Measurements from ENCODE around the gene WDR73. TPM values are rescaled to one million over a fixed set of nuclear protein-coding genes. Genes with fewer than 3 reads are reported as not detected.

Gene WDR73
- polyA plus RNA-seq, 1 of the 3 experiments (the other 2 are of a cell fraction): 32.9 TPM

DNA sequence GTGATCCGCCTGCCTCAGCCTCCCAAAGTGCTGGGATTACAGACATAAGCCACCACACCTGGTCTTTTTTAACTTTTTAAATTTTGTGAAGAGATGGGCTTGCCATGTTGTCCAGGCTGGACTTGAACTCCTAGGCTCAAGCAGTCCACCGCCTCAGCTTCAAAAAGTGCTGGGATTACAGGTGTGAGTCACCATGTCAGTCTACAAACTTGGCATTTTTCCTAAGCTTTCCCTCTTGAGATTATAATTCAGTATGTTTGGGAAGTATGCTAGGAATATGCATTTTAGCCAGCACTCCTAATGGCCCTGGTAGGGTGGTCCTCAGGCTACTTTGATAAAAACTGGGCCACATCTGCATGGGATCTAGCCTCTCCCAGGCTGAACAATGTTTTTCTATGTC lies 4.4 kb downstream of the WDR73 start (continued):
- TF ChIP-seq RCOR1 (IDR thresholded peaks at IDR 0.05; ENCODE audit: low read length) (no peak), YY1 (IDR thresholded peaks at IDR 0.05; ENCODE audit: low read depth) (no peak)

DNA sequence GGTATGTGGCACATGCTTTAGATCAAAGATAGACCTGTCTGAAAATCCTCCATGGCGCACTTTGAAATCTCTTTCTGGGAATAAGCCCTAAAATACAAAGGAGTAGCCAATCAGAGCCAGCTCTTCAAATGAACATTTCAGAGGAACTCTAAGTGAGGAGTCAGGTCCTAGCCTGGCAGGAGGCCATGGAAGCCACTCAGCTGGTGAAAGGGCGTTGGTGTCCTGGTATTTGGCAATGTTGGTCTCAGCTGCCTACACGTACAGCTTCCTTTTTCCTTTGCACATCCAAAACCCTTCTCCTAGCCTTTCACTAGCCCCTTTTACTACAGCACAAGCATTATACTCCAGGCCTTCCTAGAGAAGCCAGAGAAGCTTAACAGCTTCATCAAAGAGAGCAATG lies 5.5 kb downstream of the WDR73 start:
- Histone ChIP-seq H3F3A (replicated peaks; ENCODE audit: insufficient read depth) (peaks cover 3% of the 10 kb centered on the region), H3K4me2 (no peak overlapping the region), H3K79me2 (ENCODE audit: insufficient read depth) (peaks cover 30% of the 10 kb centered on the region), H3K27ac (ENCODE audit: low read depth in 2 of 2, low read length in 1 of 2) (no peak overlapping the region), H2AFZ (ENCODE audit: low read depth) (no peak overlapping the region), H4K20me1 (ENCODE audit: insufficient read depth) (no peaks in the 10 kb centered on the region), H3K9ac (no peak overlapping the region), H3K4me1 (ENCODE audit: control insufficient read depth in 1 of 2, insufficient read depth in 2 of 2, low read depth in 1 of 2, low read length in 1 of 2) (peaks cover 14 to 18% of the 10 kb centered on the region in 2 experiments; a peak in 2 of 4 replicates), H3K9me3 (no peaks in the 10 kb centered on the region), H3K27me3 (ENCODE audit: insufficient read depth) (no peaks in the 10 kb centered on the region), H3K9me2 (no peaks in the 10 kb centered on the region), H3K4me3 (ENCODE audit: low read depth in 2 of 2, low read length in 1 of 2) (no peak overlapping the region), H3K36me3 (replicated peaks in 1 of 2; ENCODE audit: control insufficient read depth in 1 of 2, insufficient read depth in 2 of 2, low read length in 1 of 2) (peaks cover 45 to 51% of the 10 kb centered on the region in 2 experiments)
- ChIA-PET POLR2A (interaction anchor here (0.6 to 1.1 kb wide), 3 partner anchors 9 to 38 kb away, joined by 3 to 5 read pairs (median 4); no protein-coding TSS in a partner anchor), CTCF (interaction anchor here (1.6 to 3.3 kb wide), 2 partner anchors 10 to 50 kb away, joined by 6 to 13 read pairs; no protein-coding TSS in a partner anchor)
- WGBS (ENCODE audit: low lambda C conversion rate): 92% methylated on average over 3 of the region's 3 CpGs
- TF ChIP-seq GATA2 (CRISPR knock-in tag; IDR thresholded peaks at IDR 0.05): no peak
- TF ChIP-seq EP300 (IDR thresholded peaks at IDR 0.05; ENCODE audit: borderline replicate concordance in 1 of 2, low read depth in 1 of 2, low read length in 1 of 2): no peak
- no peak for TF ChIP-seq FOXM1 (IDR thresholded peaks at IDR 0.05; ENCODE audit: low read depth)
- DNase-seq: no peak

DNA sequence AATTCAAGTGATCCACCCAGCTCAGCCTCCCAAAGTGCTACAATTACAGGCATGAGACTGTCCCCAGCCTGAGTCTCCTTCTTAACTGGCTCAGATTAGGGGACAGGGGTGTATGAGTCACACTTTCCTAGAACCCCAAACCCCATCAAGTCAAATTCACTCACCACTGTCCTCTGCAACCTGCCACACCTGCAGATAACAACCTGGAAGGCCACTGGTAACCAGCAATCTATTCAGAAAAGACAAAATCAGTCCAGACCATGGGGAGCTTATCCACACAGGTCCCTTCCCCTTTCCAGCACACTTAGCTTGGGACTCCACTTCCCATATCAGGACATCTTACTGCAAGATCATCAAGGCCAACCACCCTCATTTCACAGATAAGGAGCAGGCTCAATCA lies 6.4 kb downstream of the WDR73 start:
- ChIA-PET CTCF (interaction anchor here (3.3 kb wide), 1 partner anchor 49 kb away, joined by 13 read pairs; no protein-coding TSS in a partner anchor), POLR2A (interaction anchor here (1.1 kb wide), 1 partner anchor 8 kb away, joined by 4 read pairs; no protein-coding TSS in a partner anchor)
- H3K9ac ChIP-seq: no peak overlapping the region
- peaks cover 6 to 12% of the 10 kb centered on the region in 2 experiments; a peak in 2 of 4 replicates for H3K4me1 ChIP-seq (ENCODE audit: control insufficient read depth in 1 of 2, insufficient read depth in 2 of 2, low read depth in 1 of 2, low read length in 1 of 2)
- H3K4me2 ChIP-seq: no peak overlapping the region
- no peak overlapping the region for H2AFZ ChIP-seq (ENCODE audit: low read depth)
- TF ChIP-seq MXI1 (IDR thresholded peaks at IDR 0.05; ENCODE audit: low read depth, low read length) (no peak), NFIC (IDR thresholded peaks at IDR 0.05; ENCODE audit: borderline replicate concordance) (no peak), JUND (IDR thresholded peaks at IDR 0.05) (no peak), POLR2AphosphoS5 (IDR thresholded peaks at IDR 0.05; ENCODE audit: low read depth, low read length) (no peak)
- TF ChIP-seq, protein P1, sequence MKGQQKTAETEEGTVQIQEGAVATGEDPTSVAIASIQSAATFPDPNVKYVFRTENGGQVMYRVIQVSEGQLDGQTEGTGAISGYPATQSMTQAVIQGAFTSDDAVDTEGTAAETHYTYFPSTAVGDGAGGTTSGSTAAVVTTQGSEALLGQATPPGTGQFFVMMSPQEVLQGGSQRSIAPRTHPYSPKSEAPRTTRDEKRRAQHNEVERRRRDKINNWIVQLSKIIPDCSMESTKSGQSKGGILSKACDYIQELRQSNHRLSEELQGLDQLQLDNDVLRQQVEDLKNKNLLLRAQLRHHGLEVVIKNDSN (IDR thresholded peaks at IDR 0.05; ENCODE audit: borderline replicate concordance, low read depth): no peak
- TF ChIP-seq, protein P2, sequence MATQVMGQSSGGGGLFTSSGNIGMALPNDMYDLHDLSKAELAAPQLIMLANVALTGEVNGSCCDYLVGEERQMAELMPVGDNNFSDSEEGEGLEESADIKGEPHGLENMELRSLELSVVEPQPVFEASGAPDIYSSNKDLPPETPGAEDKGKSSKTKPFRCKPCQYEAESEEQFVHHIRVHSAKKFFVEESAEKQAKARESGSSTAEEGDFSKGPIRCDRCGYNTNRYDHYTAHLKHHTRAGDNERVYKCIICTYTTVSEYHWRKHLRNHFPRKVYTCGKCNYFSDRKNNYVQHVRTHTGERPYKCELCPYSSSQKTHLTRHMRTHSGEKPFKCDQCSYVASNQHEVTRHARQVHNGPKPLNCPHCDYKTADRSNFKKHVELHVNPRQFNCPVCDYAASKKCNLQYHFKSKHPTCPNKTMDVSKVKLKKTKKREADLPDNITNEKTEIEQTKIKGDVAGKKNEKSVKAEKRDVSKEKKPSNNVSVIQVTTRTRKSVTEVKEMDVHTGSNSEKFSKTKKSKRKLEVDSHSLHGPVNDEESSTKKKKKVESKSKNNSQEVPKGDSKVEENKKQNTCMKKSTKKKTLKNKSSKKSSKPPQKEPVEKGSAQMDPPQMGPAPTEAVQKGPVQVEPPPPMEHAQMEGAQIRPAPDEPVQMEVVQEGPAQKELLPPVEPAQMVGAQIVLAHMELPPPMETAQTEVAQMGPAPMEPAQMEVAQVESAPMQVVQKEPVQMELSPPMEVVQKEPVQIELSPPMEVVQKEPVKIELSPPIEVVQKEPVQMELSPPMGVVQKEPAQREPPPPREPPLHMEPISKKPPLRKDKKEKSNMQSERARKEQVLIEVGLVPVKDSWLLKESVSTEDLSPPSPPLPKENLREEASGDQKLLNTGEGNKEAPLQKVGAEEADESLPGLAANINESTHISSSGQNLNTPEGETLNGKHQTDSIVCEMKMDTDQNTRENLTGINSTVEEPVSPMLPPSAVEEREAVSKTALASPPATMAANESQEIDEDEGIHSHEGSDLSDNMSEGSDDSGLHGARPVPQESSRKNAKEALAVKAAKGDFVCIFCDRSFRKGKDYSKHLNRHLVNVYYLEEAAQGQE (IDR thresholded peaks at IDR 0.05; ENCODE audit: low read depth, low read length): no peak
- TF ChIP-seq, protein P3, sequence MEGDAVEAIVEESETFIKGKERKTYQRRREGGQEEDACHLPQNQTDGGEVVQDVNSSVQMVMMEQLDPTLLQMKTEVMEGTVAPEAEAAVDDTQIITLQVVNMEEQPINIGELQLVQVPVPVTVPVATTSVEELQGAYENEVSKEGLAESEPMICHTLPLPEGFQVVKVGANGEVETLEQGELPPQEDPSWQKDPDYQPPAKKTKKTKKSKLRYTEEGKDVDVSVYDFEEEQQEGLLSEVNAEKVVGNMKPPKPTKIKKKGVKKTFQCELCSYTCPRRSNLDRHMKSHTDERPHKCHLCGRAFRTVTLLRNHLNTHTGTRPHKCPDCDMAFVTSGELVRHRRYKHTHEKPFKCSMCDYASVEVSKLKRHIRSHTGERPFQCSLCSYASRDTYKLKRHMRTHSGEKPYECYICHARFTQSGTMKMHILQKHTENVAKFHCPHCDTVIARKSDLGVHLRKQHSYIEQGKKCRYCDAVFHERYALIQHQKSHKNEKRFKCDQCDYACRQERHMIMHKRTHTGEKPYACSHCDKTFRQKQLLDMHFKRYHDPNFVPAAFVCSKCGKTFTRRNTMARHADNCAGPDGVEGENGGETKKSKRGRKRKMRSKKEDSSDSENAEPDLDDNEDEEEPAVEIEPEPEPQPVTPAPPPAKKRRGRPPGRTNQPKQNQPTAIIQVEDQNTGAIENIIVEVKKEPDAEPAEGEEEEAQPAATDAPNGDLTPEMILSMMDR (IDR thresholded peaks at IDR 0.05): no peak
- H3K36me3 ChIP-seq (replicated peaks in 1 of 2; ENCODE audit: control insufficient read depth in 1 of 2, insufficient read depth in 2 of 2, low read length in 1 of 2): peaks cover 52 to 60% of the 10 kb centered on the region in 2 experiments
- no peaks in the 10 kb centered on the region for H4K20me1 ChIP-seq (ENCODE audit: insufficient read depth)
- H3K27me3 ChIP-seq (ENCODE audit: insufficient read depth): no peaks in the 10 kb centered on the region
- peaks cover 22% of the 10 kb centered on the region for H3K79me2 ChIP-seq (ENCODE audit: insufficient read depth)
- H3K9me3 ChIP-seq: no peaks in the 10 kb centered on the region
- H3F3A ChIP-seq (replicated peaks; ENCODE audit: insufficient read depth): peaks cover 3% of the 10 kb centered on the region
- H3K4me3 ChIP-seq (ENCODE audit: low read depth in 2 of 2, low read length in 1 of 2): no peak overlapping the region
- DNase-seq: no peak
- H3K9me2 ChIP-seq: no peaks in the 10 kb centered on the region
- no peak overlapping the region for H3K27ac ChIP-seq (ENCODE audit: low read depth in 2 of 2, low read length in 1 of 2)

All from SK-N-SH (cell line).